ENCODE results near the gene CACNA1D.

GRCh38 chr3:53815067-53815466 lies 320.7 kb downstream of the CACNA1D start:
- no peak for TF ChIP-seq POLR2A (IDR thresholded peaks at IDR 0.05; ENCODE audit: low read depth, low read length)
- TF ChIP-seq TAF1 (IDR thresholded peaks at IDR 0.05; ENCODE audit: low read depth, low read length), result no peak
